CD14-positive monocyte (primary cell): ENCODE results near the gene OBSCN. TPM values are rescaled to one million over a fixed set of nuclear protein-coding genes. Genes with fewer than 3 reads are reported as not detected.

ENCODE experiments used
- DNase-seq, 3 donors: peaks; one replicate each; pipeline ENCODE4 v3.0.0-alpha.2; 2011 to 2022
- H2AFZ ChIP-seq: 2 replicates; pipeline ENCODE4 v1.6.0; 2012; ENCODE audit warnings: mild to moderate bottlenecking, low read depth, low read length, inconsistent platforms; ENCODE audit not compliant: insufficient read depth, poor library complexity, severe bottlenecking
- H3K27ac ChIP-seq, 2 donors: 1 replicate in 1 of 2; 2 replicates in 1 of 2; pipeline ENCODE4 v1.5.1; 2012 to 2013; ENCODE audit warnings: low read length in 2 of 2, control low read depth in 1 of 2, inconsistent platforms in 1 of 2, low read depth in 1 of 2, mild to moderate bottlenecking in 1 of 2
- H3K27me3 ChIP-seq, 2 donors: one replicate each; pipeline versions ENCODE4 v1.6.0 to v1.6.1; 2011 to 2013; ENCODE audit warnings: low read length in 2 of 2; ENCODE audit not compliant: control insufficient read depth in 2 of 2, insufficient read depth in 2 of 2
- H3K36me3 ChIP-seq, 2 donors: replicated peaks in 1 of 2; 1 replicate in 1 of 2; 2 replicates in 1 of 2; pipeline versions ENCODE4 v1.5.1 to v1.6.1; 2012 to 2013; ENCODE audit warnings: low read length in 2 of 2, control low read depth in 1 of 2, inconsistent platforms in 1 of 2, mild to moderate bottlenecking in 1 of 2; ENCODE audit not compliant: insufficient read depth in 2 of 2, control insufficient read depth in 1 of 2
- H3K4me1 ChIP-seq, 2 donors: 1 replicate in 1 of 2; 2 replicates in 1 of 2; pipeline versions ENCODE4 v1.5.1 to v1.6.1; 2012 to 2013; ENCODE audit warnings: low read length in 2 of 2, control low read depth in 1 of 2, inconsistent platforms in 1 of 2, mild to moderate bottlenecking in 1 of 2, moderate library complexity in 1 of 2; ENCODE audit not compliant: insufficient read depth in 2 of 2, control insufficient read depth in 1 of 2
- H3K4me2 ChIP-seq: replicated peaks from 2 replicates; pipeline ENCODE3; 2012; ENCODE audit warnings: low read length, moderate library complexity, mild to moderate bottlenecking; ENCODE audit not compliant: poor library complexity, severe bottlenecking; ENCODE audit errors: extremely low read depth
- H3K4me3 ChIP-seq, 3 experiments: fragments of 200-600 bp in 1 of 3; sonication (generic) in 1 of 3; replicated peaks in 1 of 3; 1 replicate in 2 of 3; 2 replicates in 1 of 3; pipeline ENCODE4 v1.5.1; 2011 to 2013; ENCODE audit warnings: low read length in 3 of 3, mild to moderate bottlenecking in 3 of 3, control low read depth in 2 of 3, low read depth in 2 of 3, inconsistent platforms in 1 of 3, moderate library complexity in 1 of 3
- H3K79me2 ChIP-seq: 2 replicates; pipeline ENCODE4 v1.6.0; 2012; ENCODE audit warnings: mild to moderate bottlenecking, control low read depth, inconsistent platforms, low read length, moderate library complexity; ENCODE audit not compliant: insufficient read depth
- H3K9ac ChIP-seq: 2 replicates; pipeline ENCODE4 v1.6.0; 2017; ENCODE audit warnings: low read length, mild to moderate bottlenecking; ENCODE audit not compliant: insufficient read depth, poor library complexity, severe bottlenecking
- H3K9me3 ChIP-seq, 2 donors: replicated peaks in 1 of 2; 1 replicate in 1 of 2; 2 replicates in 1 of 2; pipeline versions ENCODE4 v1.5.1 to v1.6.1; 2012 to 2013; ENCODE audit warnings: low read length in 2 of 2, control low read depth in 1 of 2; ENCODE audit not compliant: control insufficient read depth in 1 of 2, insufficient read depth in 1 of 2
- H4K20me1 ChIP-seq: 2 replicates; pipeline ENCODE4 v1.6.0; 2012; ENCODE audit warnings: mild to moderate bottlenecking, low read length, control low read depth, moderate library complexity; ENCODE audit not compliant: insufficient read depth
- H3K27ac Mint-ChIP-seq, 7 donors: one replicate each; pipeline ENCODE4 v1.8.0; 2020; ENCODE audit warnings: mild to moderate bottlenecking in 7 of 7, mixed read lengths in 7 of 7, moderate library complexity in 6 of 7, inconsistent platforms in 2 of 7
- H3K27me3 Mint-ChIP-seq, 3 donors: one replicate each; pipeline ENCODE4 v1.8.0; 2021 to 2022; ENCODE audit warnings: low read depth in 3 of 3, mild to moderate bottlenecking in 3 of 3, mixed read lengths in 3 of 3, moderate library complexity in 3 of 3, inconsistent platforms in 1 of 3
- H3K36me3 Mint-ChIP-seq, 2 donors: one replicate each; pipeline ENCODE4 v1.8.0; 2020; ENCODE audit warnings: mixed read lengths in 2 of 2, inconsistent platforms in 1 of 2, mild to moderate bottlenecking in 1 of 2
- H3K4me1 Mint-ChIP-seq: one replicate; pipeline ENCODE4 v1.8.0; 2020; ENCODE audit warnings: mild to moderate bottlenecking, mixed read lengths
- H3K4me3 Mint-ChIP-seq, 2 donors: one replicate each; pipeline ENCODE4 v1.8.0; 2020; ENCODE audit warnings: mild to moderate bottlenecking in 2 of 2, mixed read lengths in 2 of 2, moderate library complexity in 1 of 2
- H3K9me3 Mint-ChIP-seq, 7 donors: one replicate each; pipeline ENCODE4 v1.8.0; 2020 to 2022; ENCODE audit warnings: mixed read lengths in 7 of 7, mild to moderate bottlenecking in 6 of 7, moderate library complexity in 6 of 7, inconsistent platforms in 2 of 7
- CTCF ChIP-seq: fragments of 200-600 bp; IDR thresholded peaks from one replicate; pipeline ENCODE4 v1.8.0; 2022; ENCODE audit warnings: antibody characterized with exemption, mild to moderate bottlenecking
- WGBS: methylation state at CpG from one replicate; pipeline ENCODE4 v1.1.5; 2013; ENCODE audit warnings: missing lambda C conversion rate; ENCODE audit not compliant: insufficient coverage; 5-methylcytosine and 5-hydroxymethylcytosine counted together
- intact Hi-C, 2 donors: fragments of 100-400 bp; cut with micrococcal nuclease; formaldehyde crosslinking; loops; one replicate each; pipeline versions ENCODE4 v1.15.0 to v1.15.1; 2023
- polyA plus RNA-seq, 3 donors: library from polyadenylated mRNA; depleted of rRNA in 1 of 3; unstranded in 2 of 3; stranded (reverse) in 1 of 3; fragments of 300-500 nt in 2 of 3; fragments of >200 nt in 1 of 3; fragmentation: Illumina TruSeq in 2 of 3; gene quantifications; 1 replicate in 2 of 3; 2 replicates in 1 of 3; pipeline ENCODE4 v1.2.3, GENCODE V29; 2012 to 2021

The OBSCN gene
- polyA plus RNA-seq, 3 donors, result 0.57 to 1.5 (median 0.76) TPM

GRCh38 chr1:228210076-228210651 is 2.3 kb downstream of the OBSCN start:
- H3K9me3 Mint-ChIP-seq, result peaks cover 0 to 3% (median 0%) of the 10 kb centered on the region in 7 donors
- no peaks in the 10 kb centered on the region for H3K36me3 Mint-ChIP-seq
- TF ChIP-seq CTCF, result no peak
- Histone ChIP-seq H3K4me1 (peaks cover 6 to 16% of the 10 kb centered on the region in 2 donors), H4K20me1 (no peaks in the 10 kb centered on the region), H2AFZ (no peak overlapping the region), H3K9ac (no peak overlapping the region), H3K4me2 (no peak overlapping the region), H3K4me3 (no peak overlapping the region), H3K36me3 (no peaks in the 10 kb centered on the region), H3K27me3 (peaks cover 0 to 10% of the 10 kb centered on the region in 2 donors), H3K79me2 (no peaks in the 10 kb centered on the region), H3K27ac (no peak overlapping the region), H3K9me3 (no peaks in the 10 kb centered on the region)
- intact Hi-C loops, result loop anchor here (5.0 to 10.0 kb wide), 3 partner anchors 75 to 307 kb away; partner anchors contain the start of gene TRIM11 (in 1 of the 2)
- H3K4me1 Mint-ChIP-seq, result peaks cover 6% of the 10 kb centered on the region
- DNase-seq, result no peak
- H3K27me3 Mint-ChIP-seq, result peaks cover 9 to 31% (median 24%) of the 10 kb centered on the region in 3 donors
- 98% methylated on average over 5 of the region's 11 CpGs for WGBS
- no peak overlapping the region for H3K27ac Mint-ChIP-seq
- no peak overlapping the region for H3K4me3 Mint-ChIP-seq

GRCh38 chr1:228210712-228211530 is 3.1 kb downstream of the OBSCN start:
- Mint-ChIP-seq H3K36me3 (no peaks in the 10 kb centered on the region), H3K9me3 (peaks cover 0 to 3% (median 0%) of the 10 kb centered on the region in 7 donors), H3K4me1 (peaks cover 6% of the 10 kb centered on the region), H3K27ac (no peak overlapping the region), H3K27me3 (peaks cover 12 to 30% (median 24%) of the 10 kb centered on the region in 3 donors), H3K4me3 (no peak overlapping the region)
- H3K4me3 ChIP-seq, result no peak overlapping the region
- 82% methylated on average over 12 of the region's 16 CpGs for WGBS
- intact Hi-C loops, result loop anchor here (5.0 to 10.0 kb wide), 3 partner anchors 76 to 306 kb away; partner anchors contain the start of gene TRIM11 (in 1 of the 2)
- no peak for TF ChIP-seq CTCF
- no peak overlapping the region for H2AFZ ChIP-seq
- H4K20me1 ChIP-seq, result no peaks in the 10 kb centered on the region
- peaks cover 0 to 10% of the 10 kb centered on the region in 2 donors for H3K27me3 ChIP-seq
- H3K4me2 ChIP-seq, result no peak overlapping the region
- no peaks in the 10 kb centered on the region for H3K9me3 ChIP-seq
- no peak overlapping the region for H3K27ac ChIP-seq
- H3K36me3 ChIP-seq, result no peaks in the 10 kb centered on the region
- no peaks in the 10 kb centered on the region for H3K79me2 ChIP-seq
- peaks cover 6 to 16% of the 10 kb centered on the region in 2 donors for H3K4me1 ChIP-seq
- no peak for DNase-seq
- no peak overlapping the region for H3K9ac ChIP-seq
